SK-N-SH (cell line): Measurements from ENCODE around the gene TEKTIP1. TPM values are rescaled to one million over a fixed set of nuclear protein-coding genes. Genes with fewer than 3 reads are reported as not detected.

ENCODE experiments used
- CTCF ChIA-PET: fragments of 300-600, 350-600 bp; formaldehyde crosslinking; extraction: SDS; loops from one replicate; lab custom pipeline; 2021; lab: Yijun Ruan, JAX
- POLR2A ChIA-PET: fragments of 350-600 bp; sonication (Branson Sonifier 250); formaldehyde crosslinking; extraction: SDS; loops from one replicate; lab custom pipeline; 2020; ENCODE audit warnings: antibody characterized with exemption, inconsistent platforms; lab: Yijun Ruan, JAX
- DNase-seq: peaks from one replicate; pipeline ENCODE4 v3.0.0; 2012
- H2AFZ ChIP-seq: fragments of 200-600 bp; sonication (generic); 2 replicates; pipeline ENCODE4 v1.8.1; 2016; ENCODE audit warnings: antibody characterized with exemption, mild to moderate bottlenecking, low read depth
- H3F3A ChIP-seq: fragments of 200-600 bp; sonication (generic); replicated peaks from 2 replicates; pipeline ENCODE3; 2016; ENCODE audit warnings: antibody characterized with exemption, mild to moderate bottlenecking; ENCODE audit not compliant: insufficient read depth
- H3K27ac ChIP-seq, 2 experiments: fragments of 200-500 bp in 1 of 2; fragments of 200-600 bp in 1 of 2; sonication (Bioruptor generic) in 1 of 2; sonication (generic), shearing (Covaris generic) in 1 of 2; 2 replicates each; pipeline versions ENCODE4 v1.5.1 to v1.6.1; 2014 to 2016; ENCODE audit warnings: low read depth in 2 of 2, inconsistent platforms in 1 of 2, low read length in 1 of 2, mild to moderate bottlenecking in 1 of 2, mixed read lengths in 1 of 2
- H3K27me3 ChIP-seq: fragments of 200-600 bp; sonication (generic), shearing (Covaris generic); 2 replicates; pipeline ENCODE4 v1.6.1; 2016; ENCODE audit warnings: mixed run types; ENCODE audit not compliant: insufficient read depth
- H3K36me3 ChIP-seq, 2 experiments: fragments of 200-500 bp in 1 of 2; fragments of 200-600 bp in 1 of 2; sonication (Bioruptor generic) in 1 of 2; sonication (generic) in 1 of 2; replicated peaks in 1 of 2; 2 replicates each; pipeline versions ENCODE3 to v1.5.1; 2014 to 2016; ENCODE audit warnings: low read length in 1 of 2, mild to moderate bottlenecking in 1 of 2; ENCODE audit not compliant: insufficient read depth in 2 of 2, control insufficient read depth in 1 of 2
- H3K4me1 ChIP-seq, 2 experiments: fragments of 200-500 bp in 1 of 2; fragments of 200-600 bp in 1 of 2; sonication (Bioruptor generic) in 1 of 2; sonication (generic), shearing (Covaris generic) in 1 of 2; 2 replicates each; pipeline versions ENCODE4 v1.5.1 to v1.6.1; 2014 to 2016; ENCODE audit warnings: low read depth in 1 of 2, low read length in 1 of 2, mixed run types in 1 of 2; ENCODE audit not compliant: insufficient read depth in 2 of 2, control insufficient read depth in 1 of 2
- H3K4me2 ChIP-seq: fragments of 200-600 bp; sonication (generic), shearing (Covaris generic); 2 replicates; pipeline ENCODE4 v1.6.1; 2017; ENCODE audit warnings: mixed run types
- H3K4me3 ChIP-seq, 2 experiments: fragments of 200-500 bp in 1 of 2; fragments of 200-600 bp in 1 of 2; sonication (Bioruptor generic) in 1 of 2; sonication (generic), shearing (Covaris generic) in 1 of 2; 2 replicates each; pipeline versions ENCODE4 v1.5.1 to v1.8.1; 2014 to 2016; ENCODE audit warnings: low read depth in 2 of 2, inconsistent platforms in 1 of 2, low read length in 1 of 2, mild to moderate bottlenecking in 1 of 2, mixed read lengths in 1 of 2, moderate library complexity in 1 of 2
- H3K79me2 ChIP-seq: fragments of 200-600 bp; sonication (generic); 2 replicates; pipeline ENCODE4 v1.8.1; 2017; ENCODE audit warnings: mild to moderate bottlenecking; ENCODE audit not compliant: insufficient read depth
- H3K9ac ChIP-seq: fragments of 200-600 bp; sonication (generic); 2 replicates; pipeline ENCODE4 v1.6.1; 2017; ENCODE audit warnings: mixed run types
- H3K9me2 ChIP-seq: fragments of 200-600 bp; sonication (generic); 2 replicates; pipeline ENCODE4 v1.6.1; 2017; ENCODE audit warnings: mixed run types
- H3K9me3 ChIP-seq: fragments of 200-600 bp; sonication (generic); 2 replicates; pipeline ENCODE4 v1.6.1; 2017; ENCODE audit warnings: mixed run types, mild to moderate bottlenecking, moderate library complexity
- H4K20me1 ChIP-seq: fragments of 200-600 bp; sonication (generic); 2 replicates; pipeline ENCODE4 v1.6.1; 2017; ENCODE audit warnings: mild to moderate bottlenecking, mixed run types; ENCODE audit not compliant: insufficient read depth
- CHD2 ChIP-seq: fragments of 150-350 bp; IDR thresholded peaks from 2 replicates; pipeline ENCODE4 v1.6.1; 2018; ENCODE audit warnings: low read length; ENCODE audit not compliant: partially characterized antibody
- ELF1 ChIP-seq: IDR thresholded peaks from 2 replicates; pipeline ENCODE4 v1.4.0; 2012
- EP300 ChIP-seq, 2 experiments: IDR thresholded peaks; 2 replicates each; pipeline versions ENCODE4 v1.4.0 to v1.6.1; 2012; ENCODE audit warnings: borderline replicate concordance in 1 of 2, low read depth in 1 of 2, low read length in 1 of 2
- FOXJ3 ChIP-seq: sonication (generic); formaldehyde crosslinking; IDR thresholded peaks from 2 replicates; pipeline ENCODE4 v1.5.1; 2020; ENCODE audit warnings: mild to moderate bottlenecking, missing genetic modification reagents
- GABPA ChIP-seq: IDR thresholded peaks from 2 replicates; pipeline ENCODE4 v1.4.0; 2012; ENCODE audit warnings: low read depth, mild to moderate bottlenecking
- GATA2 ChIP-seq: sonication (generic); formaldehyde crosslinking; IDR thresholded peaks from 2 replicates; pipeline ENCODE4 v1.5.0; 2020; ENCODE audit warnings: mild to moderate bottlenecking, missing genetic modification reagents
- JUND ChIP-seq: IDR thresholded peaks from 2 replicates; pipeline ENCODE4 v1.4.0; 2012
- MEF2A ChIP-seq: IDR thresholded peaks from 2 replicates; pipeline ENCODE4 v1.4.0; 2012; ENCODE audit warnings: low read depth, borderline replicate concordance
- NFIC ChIP-seq: IDR thresholded peaks from 2 replicates; pipeline ENCODE4 v1.4.0; 2012; ENCODE audit warnings: borderline replicate concordance
- POLR2AphosphoS5 ChIP-seq: IDR thresholded peaks from 2 replicates; pipeline ENCODE4 v1.6.1; 2012; ENCODE audit warnings: low read depth, low read length
- RFX5 ChIP-seq: IDR thresholded peaks from 2 replicates; pipeline ENCODE4 v1.6.1; 2012; ENCODE audit warnings: mild to moderate bottlenecking, improper control_type of control experiment, low read length
- RXRA ChIP-seq: IDR thresholded peaks from 2 replicates; pipeline ENCODE4 v1.4.0; 2012; ENCODE audit warnings: low read depth, mild to moderate bottlenecking, borderline replicate concordance
- SMC3 ChIP-seq: IDR thresholded peaks from 2 replicates; pipeline ENCODE4 v1.6.1; 2012; ENCODE audit warnings: low read depth, low read length, improper control_type of control experiment
- WGBS: methylation state at CpG from one replicate; pipeline ENCODE4 v1.1.6; 2017; ENCODE audit warnings: low lambda C conversion rate; 5-methylcytosine and 5-hydroxymethylcytosine counted together
- polyA plus RNA-seq, 3 experiments: library from polyadenylated mRNA; depleted of rRNA; stranded (reverse); fragments of >200 nt; gene quantifications; 2 replicates each; pipeline ENCODE4 v1.2.3, GENCODE V29; 2012
- TF ChIP-seq, protein P1 (sequence below): fragments of 150-350 bp; IDR thresholded peaks from 2 replicates; pipeline ENCODE4 v1.6.1; 2017; ENCODE audit warnings: antibody characterized with exemption, low read length, low read depth, borderline replicate concordance
- TF ChIP-seq, protein P2 (sequence below): IDR thresholded peaks from 2 replicates; pipeline ENCODE4 v1.6.1; 2012; ENCODE audit warnings: mild to moderate bottlenecking, low read depth, low read length, moderate library complexity
- TF ChIP-seq, protein P3 (sequence below): IDR thresholded peaks from 2 replicates; pipeline ENCODE4; 2012

The TEKTIP1 gene
- polyA plus RNA-seq, 1 of the 3 experiments (the other 2 are of a cell fraction), result 0.12 TPM

DNA sequence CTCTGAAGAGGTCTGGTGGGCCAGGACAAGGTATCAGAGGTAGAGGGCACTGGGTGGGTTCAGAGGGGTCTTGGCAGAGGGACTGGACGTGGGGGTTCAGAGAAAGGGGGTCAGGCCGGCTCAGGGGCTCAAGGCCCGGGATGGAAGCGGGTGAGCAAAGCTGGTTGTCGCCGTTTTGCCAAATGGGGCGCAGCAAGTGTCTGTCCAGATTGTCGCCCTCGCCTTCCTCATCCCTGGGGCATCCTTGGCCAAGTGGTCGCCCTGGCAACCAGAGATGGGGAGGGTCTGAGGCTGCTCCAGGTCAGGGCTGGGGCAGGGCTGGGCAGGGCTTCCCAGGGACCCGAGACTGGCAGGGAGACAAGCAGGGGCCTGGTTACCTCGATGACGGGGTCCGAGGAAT, 45.3 kb upstream of the TEKTIP1 start:
- ChIA-PET CTCF (interaction anchor here (1.3 to 1.6 kb wide), 2 partner anchors 10 to 64 kb away, joined by 3 to 7 read pairs; partner anchors contain the start of gene SMIM44), POLR2A (no interaction called here)
- Histone ChIP-seq H3K9ac (no peak overlapping the region), H3F3A (no peaks in the 10 kb centered on the region), H3K4me3 (no peak overlapping the region), H3K27ac (no peak overlapping the region), H3K4me1 (no peaks in the 10 kb centered on the region), H4K20me1 (no peaks in the 10 kb centered on the region), H3K36me3 (peaks cover 8 to 28% of the 10 kb centered on the region in 2 experiments), H3K9me3 (no peaks in the 10 kb centered on the region), H3K79me2 (peaks cover 14% of the 10 kb centered on the region; the same call in 1 of the 2 replicates), H3K4me2 (no peak overlapping the region), H3K9me2 (no peaks in the 10 kb centered on the region), H2AFZ (no peak overlapping the region), H3K27me3 (no peaks in the 10 kb centered on the region)
- DNase-seq, result no peak
- TF ChIP-seq FOXJ3 (CRISPR knock-in tag) (no peak), ELF1 (no peak), JUND (no peak), EP300 (IDR thresholded peaks at IDR 0.05; ENCODE audit: borderline replicate concordance in 1 of 2, low read depth in 1 of 2, low read length in 1 of 2) (no peak), SMC3 (no peak), NFIC (no peak), MEF2A (no peak), RFX5 (no peak), POLR2AphosphoS5 (no peak), CHD2 (no peak), RXRA (no peak), GABPA (no peak)
- TF ChIP-seq, protein P1, sequence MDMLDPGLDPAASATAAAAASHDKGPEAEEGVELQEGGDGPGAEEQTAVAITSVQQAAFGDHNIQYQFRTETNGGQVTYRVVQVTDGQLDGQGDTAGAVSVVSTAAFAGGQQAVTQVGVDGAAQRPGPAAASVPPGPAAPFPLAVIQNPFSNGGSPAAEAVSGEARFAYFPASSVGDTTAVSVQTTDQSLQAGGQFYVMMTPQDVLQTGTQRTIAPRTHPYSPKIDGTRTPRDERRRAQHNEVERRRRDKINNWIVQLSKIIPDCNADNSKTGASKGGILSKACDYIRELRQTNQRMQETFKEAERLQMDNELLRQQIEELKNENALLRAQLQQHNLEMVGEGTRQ, result no peak
- TF ChIP-seq, protein P2, sequence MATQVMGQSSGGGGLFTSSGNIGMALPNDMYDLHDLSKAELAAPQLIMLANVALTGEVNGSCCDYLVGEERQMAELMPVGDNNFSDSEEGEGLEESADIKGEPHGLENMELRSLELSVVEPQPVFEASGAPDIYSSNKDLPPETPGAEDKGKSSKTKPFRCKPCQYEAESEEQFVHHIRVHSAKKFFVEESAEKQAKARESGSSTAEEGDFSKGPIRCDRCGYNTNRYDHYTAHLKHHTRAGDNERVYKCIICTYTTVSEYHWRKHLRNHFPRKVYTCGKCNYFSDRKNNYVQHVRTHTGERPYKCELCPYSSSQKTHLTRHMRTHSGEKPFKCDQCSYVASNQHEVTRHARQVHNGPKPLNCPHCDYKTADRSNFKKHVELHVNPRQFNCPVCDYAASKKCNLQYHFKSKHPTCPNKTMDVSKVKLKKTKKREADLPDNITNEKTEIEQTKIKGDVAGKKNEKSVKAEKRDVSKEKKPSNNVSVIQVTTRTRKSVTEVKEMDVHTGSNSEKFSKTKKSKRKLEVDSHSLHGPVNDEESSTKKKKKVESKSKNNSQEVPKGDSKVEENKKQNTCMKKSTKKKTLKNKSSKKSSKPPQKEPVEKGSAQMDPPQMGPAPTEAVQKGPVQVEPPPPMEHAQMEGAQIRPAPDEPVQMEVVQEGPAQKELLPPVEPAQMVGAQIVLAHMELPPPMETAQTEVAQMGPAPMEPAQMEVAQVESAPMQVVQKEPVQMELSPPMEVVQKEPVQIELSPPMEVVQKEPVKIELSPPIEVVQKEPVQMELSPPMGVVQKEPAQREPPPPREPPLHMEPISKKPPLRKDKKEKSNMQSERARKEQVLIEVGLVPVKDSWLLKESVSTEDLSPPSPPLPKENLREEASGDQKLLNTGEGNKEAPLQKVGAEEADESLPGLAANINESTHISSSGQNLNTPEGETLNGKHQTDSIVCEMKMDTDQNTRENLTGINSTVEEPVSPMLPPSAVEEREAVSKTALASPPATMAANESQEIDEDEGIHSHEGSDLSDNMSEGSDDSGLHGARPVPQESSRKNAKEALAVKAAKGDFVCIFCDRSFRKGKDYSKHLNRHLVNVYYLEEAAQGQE, result no peak
- WGBS, result 98% methylated on average over 9 of the region's 14 CpGs

DNA sequence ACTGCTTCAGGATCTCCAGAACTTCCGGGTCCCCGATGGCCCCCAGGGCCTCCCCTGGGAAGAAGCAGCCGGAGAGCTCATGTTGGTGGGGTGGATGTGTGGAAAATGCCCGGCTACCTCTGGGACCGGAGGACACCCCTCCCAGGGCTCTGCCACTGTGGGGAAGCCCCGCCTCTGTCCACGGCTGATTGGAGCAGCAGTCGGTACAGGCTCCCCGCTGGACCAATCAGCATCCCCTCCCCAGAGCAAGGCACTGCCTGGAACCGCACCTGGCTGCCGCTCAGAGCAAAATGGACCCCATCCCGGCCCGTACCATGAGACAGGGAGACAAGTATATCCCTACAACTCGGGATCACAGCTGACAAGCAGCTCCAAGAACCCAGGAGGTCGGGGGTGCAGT, 44.9 kb upstream of the TEKTIP1 start:
- Histone ChIP-seq H3K36me3 (peaks cover 8 to 28% of the 10 kb centered on the region in 2 experiments), H3K9ac (no peak overlapping the region), H3K27ac (no peak overlapping the region), H3K9me2 (no peaks in the 10 kb centered on the region), H3K4me3 (no peak overlapping the region), H2AFZ (no peak overlapping the region), H3K9me3 (no peaks in the 10 kb centered on the region), H3K4me2 (no peak overlapping the region), H3K4me1 (0 out of 4 replicates have a peak, but pooled peaks cover 0 to 2% of the 10 kb centered on the region in 2 experiments), H3F3A (no peaks in the 10 kb centered on the region), H3K79me2 (peaks cover 18% of the 10 kb centered on the region), H4K20me1 (no peaks in the 10 kb centered on the region), H3K27me3 (no peaks in the 10 kb centered on the region)
- 84% methylated on average over 11 of the region's 15 CpGs for WGBS
- CTCF ChIA-PET, result interaction anchor here (1.1 to 1.6 kb wide), 5 partner anchors 9 to 189 kb away, joined by 3 to 7 read pairs (median 5); partner anchors contain the start of gene SMIM44
- peak; percentile 87 for DNase-seq
- TF ChIP-seq, protein P3, sequence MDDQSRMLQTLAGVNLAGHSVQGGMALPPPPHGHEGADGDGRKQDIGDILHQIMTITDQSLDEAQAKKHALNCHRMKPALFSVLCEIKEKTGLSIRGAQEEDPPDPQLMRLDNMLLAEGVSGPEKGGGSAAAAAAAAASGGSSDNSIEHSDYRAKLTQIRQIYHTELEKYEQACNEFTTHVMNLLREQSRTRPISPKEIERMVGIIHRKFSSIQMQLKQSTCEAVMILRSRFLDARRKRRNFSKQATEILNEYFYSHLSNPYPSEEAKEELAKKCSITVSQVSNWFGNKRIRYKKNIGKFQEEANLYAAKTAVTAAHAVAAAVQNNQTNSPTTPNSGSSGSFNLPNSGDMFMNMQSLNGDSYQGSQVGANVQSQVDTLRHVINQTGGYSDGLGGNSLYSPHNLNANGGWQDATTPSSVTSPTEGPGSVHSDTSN, result peak; percentile 90
- TF ChIP-seq GATA2, result no peak
- POLR2A ChIA-PET, result no interaction called here
